Measurements from ENCODE around the gene CASS4.

DNA sequence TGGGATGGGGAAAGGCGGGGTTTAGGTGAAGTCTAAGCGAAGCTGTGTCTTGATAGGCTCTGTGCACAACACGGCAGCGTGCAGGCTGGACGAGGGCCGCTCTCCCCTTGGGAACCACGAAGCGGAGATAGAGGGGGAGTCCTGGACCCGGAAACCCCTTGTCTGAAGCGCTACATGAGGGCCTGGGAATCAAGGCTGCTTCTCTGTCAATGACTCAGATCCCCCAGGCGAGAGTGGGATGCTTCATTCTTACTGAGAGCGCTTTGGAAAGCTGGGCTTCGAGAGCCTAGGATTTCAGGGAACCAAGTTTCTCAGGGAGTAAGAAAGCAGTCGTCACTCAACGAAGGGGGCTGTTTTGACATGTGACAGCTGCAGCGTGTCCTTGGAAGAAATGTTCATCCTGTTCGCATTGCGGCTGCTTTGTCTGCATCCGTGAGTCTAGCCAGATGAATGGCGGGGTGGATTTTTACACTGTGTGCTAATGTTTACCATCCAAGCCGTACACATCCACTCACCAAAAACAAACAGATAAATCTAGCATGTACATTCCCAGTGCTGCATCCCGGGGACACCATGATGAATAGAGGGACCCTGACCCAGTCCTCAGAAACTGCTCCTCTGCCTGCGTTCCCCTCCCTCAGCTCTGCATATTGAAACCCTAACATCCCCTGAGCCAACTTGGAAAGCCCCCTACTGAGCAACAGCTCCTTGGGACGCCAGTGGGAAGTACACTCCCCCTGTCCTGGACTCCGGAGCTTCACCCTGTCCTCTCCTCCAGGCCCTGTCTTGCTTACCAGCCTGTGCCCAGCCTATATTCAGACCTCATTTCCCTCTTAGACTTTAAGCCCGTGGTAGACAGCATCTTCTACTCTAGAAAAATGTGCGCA lies 31.8 kb downstream of the CASS4 start:
- TF ChIP-seq POLR2AphosphoS5 (IDR thresholded peaks at IDR 0.05; ENCODE audit: insufficient read depth, low read depth, low read length), result no peak
- TF ChIP-seq MYC (IDR thresholded peaks at IDR 0.05; ENCODE audit: low read depth, low read length), result no peak
- no peak for TF ChIP-seq FOS (IDR thresholded peaks at IDR 0.05; ENCODE audit: borderline replicate concordance, insufficient read depth, low read length)
- TF ChIP-seq, protein P1, sequence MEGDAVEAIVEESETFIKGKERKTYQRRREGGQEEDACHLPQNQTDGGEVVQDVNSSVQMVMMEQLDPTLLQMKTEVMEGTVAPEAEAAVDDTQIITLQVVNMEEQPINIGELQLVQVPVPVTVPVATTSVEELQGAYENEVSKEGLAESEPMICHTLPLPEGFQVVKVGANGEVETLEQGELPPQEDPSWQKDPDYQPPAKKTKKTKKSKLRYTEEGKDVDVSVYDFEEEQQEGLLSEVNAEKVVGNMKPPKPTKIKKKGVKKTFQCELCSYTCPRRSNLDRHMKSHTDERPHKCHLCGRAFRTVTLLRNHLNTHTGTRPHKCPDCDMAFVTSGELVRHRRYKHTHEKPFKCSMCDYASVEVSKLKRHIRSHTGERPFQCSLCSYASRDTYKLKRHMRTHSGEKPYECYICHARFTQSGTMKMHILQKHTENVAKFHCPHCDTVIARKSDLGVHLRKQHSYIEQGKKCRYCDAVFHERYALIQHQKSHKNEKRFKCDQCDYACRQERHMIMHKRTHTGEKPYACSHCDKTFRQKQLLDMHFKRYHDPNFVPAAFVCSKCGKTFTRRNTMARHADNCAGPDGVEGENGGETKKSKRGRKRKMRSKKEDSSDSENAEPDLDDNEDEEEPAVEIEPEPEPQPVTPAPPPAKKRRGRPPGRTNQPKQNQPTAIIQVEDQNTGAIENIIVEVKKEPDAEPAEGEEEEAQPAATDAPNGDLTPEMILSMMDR (IDR thresholded peaks at IDR 0.05; ENCODE audit: extremely low read depth in 1 of 2, insufficient read depth in 1 of 2, low read depth in 1 of 2, low read length in 2 of 2), result no peak
- no peak for TF ChIP-seq EZH2 (IDR thresholded peaks at IDR 0.05; ENCODE audit: borderline replicate concordance, low read depth, low read length, severe bottlenecking)
- TF ChIP-seq, protein P2, sequence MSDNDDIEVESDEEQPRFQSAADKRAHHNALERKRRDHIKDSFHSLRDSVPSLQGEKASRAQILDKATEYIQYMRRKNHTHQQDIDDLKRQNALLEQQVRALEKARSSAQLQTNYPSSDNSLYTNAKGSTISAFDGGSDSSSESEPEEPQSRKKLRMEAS (IDR thresholded peaks at IDR 0.05; ENCODE audit: insufficient read depth, insufficient read length), result no peak
- no peak for TF ChIP-seq POLR2A (IDR thresholded peaks at IDR 0.05; ENCODE audit: low read depth, low read length)
- no peak for TF ChIP-seq JUN (IDR thresholded peaks at IDR 0.05; ENCODE audit: borderline replicate concordance, insufficient read depth, insufficient read length, low read depth)
- no peak for TF ChIP-seq GATA2 (IDR thresholded peaks at IDR 0.05; ENCODE audit: insufficient read depth, insufficient read length, low read depth, low read length)
